Measurements from ENCODE around the gene SLC30A1. TPM values are rescaled to one million over a fixed set of nuclear protein-coding genes. Genes with fewer than 3 reads are reported as not detected.

SLC30A1 gene
- total and polyA plus RNA-seq, 2 of the 8 experiments (the other 6 are each of a cell fraction or from before 2014, with no cell fraction given) = 4.5 to 14.0 TPM

DNA sequence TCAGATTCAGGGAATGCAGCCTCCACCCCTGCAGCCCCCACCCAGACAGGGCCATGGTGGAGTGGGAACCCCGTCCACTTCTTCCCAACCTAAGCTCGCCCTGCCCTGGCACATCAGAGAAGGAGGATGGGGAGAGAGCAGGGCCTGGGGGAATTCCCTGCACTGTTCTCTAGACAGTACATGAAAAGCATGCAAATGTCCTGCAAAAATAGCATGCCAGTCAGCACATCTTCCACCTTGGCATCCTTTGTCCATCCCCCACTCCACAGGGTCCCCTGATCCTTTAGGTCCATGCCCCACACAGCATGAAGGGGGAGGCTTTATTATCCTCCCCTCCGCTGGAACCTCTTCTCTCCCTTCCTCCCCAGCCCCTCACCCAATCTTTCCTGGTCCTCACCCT lies 52.0 kb downstream of the SLC30A1 start:
- 82% methylated on average over 3 of the region's 3 CpGs; no CpG with 5 or more reads in 1 of the 2 experiments for WGBS, 2 experiments (ENCODE audit: extremely low coverage in 1 of 2, insufficient coverage in 1 of 2, insufficient read length in 1 of 2, insufficient replicate concordance in 2 of 2, low coverage in 1 of 2, low lambda C conversion rate in 2 of 2, missing lambda C conversion rate in 1 of 2)
- no peak overlapping the region for H3K27ac ChIP-seq (ENCODE audit: low read depth, low read length)
- no peak overlapping the region for H2BK20ac ChIP-seq (ENCODE audit: low read length)
- FAIRE-seq (no peak), DNase-seq (ENCODE audit: low read depth in 1 of 2, low spot score in 2 of 2) (no peak)
- no peak overlapping the region for H3K4me2 ChIP-seq (ENCODE audit: insufficient read depth in 1 of 2, low read depth in 2 of 2, low read length in 2 of 2)
- no peak overlapping the region for H3K23ac ChIP-seq (ENCODE audit: insufficient read length)
- H3K36me3 ChIP-seq (ENCODE audit: control insufficient read depth in 2 of 4, insufficient read depth in 4 of 4, low read length in 3 of 4) = no peaks in the 10 kb centered on the region
- ChIA-PET POLR2A (ENCODE audit: partially characterized antibody) (no interaction called here), CTCF (ENCODE audit: partially characterized antibody) (interaction anchor here (0.8 to 2.3 kb wide), 4 partner anchors 9 to 123 kb away, joined by 3 to 12 read pairs (median 7); no protein-coding TSS in a partner anchor)
- H2BK15ac ChIP-seq (ENCODE audit: low read length) = no peak overlapping the region
- no peaks in the 10 kb centered on the region; a peak in 1 of 7 replicates for H3K4me1 ChIP-seq (replicated peaks in 1 of 4; ENCODE audit: control insufficient read depth in 3 of 4, insufficient read depth in 4 of 4, low read length in 3 of 4)
- no peaks in the 10 kb centered on the region for H4K20me1 ChIP-seq (replicated peaks in 1 of 2; ENCODE audit: control insufficient read depth in 1 of 2, insufficient read depth in 2 of 2, low read length in 2 of 2)
- H2AFZ ChIP-seq (ENCODE audit: low read length) = no peak overlapping the region
- no peak overlapping the region for H4K91ac ChIP-seq (replicated peaks; ENCODE audit: insufficient read length, low read length)
- H3K14ac ChIP-seq (ENCODE audit: insufficient read length) = no peak overlapping the region
- H3K9me3 ChIP-seq (ENCODE audit: insufficient read depth in 2 of 2, low read depth in 1 of 2, low read length in 1 of 2) = no peaks in the 10 kb centered on the region
- no peak overlapping the region for H3K4ac ChIP-seq (replicated peaks; ENCODE audit: insufficient read length, low read depth, low read length)
- no peak overlapping the region for H4K5ac ChIP-seq (ENCODE audit: insufficient read length, low read depth, low read length)
- H3K79me2 ChIP-seq (ENCODE audit: control insufficient read depth in 1 of 2, insufficient read depth in 2 of 2, low read length in 2 of 2) = no peaks in the 10 kb centered on the region
- H3K56ac ChIP-seq (replicated peaks; ENCODE audit: insufficient read length, low read depth, low read length) = no peak overlapping the region
- H3K4me3 ChIP-seq (ENCODE audit: extremely low read depth in 1 of 4, insufficient read depth in 2 of 4, low read depth in 3 of 4, low read length in 4 of 4) = no peak overlapping the region
- no peak overlapping the region for H4K8ac ChIP-seq (ENCODE audit: extremely low read depth, insufficient read depth, low read length)
- H3K79me1 ChIP-seq (ENCODE audit: low read depth, low read length) = no peaks in the 10 kb centered on the region
- no peak overlapping the region for H2BK120ac ChIP-seq (replicated peaks; ENCODE audit: low read depth, low read length)
- no peaks in the 10 kb centered on the region for H3K23me2 ChIP-seq (ENCODE audit: low read depth, low read length)
- no peak overlapping the region for H2BK12ac ChIP-seq (ENCODE audit: low read depth, low read length)
- H3K27me3 ChIP-seq (replicated peaks in 1 of 4; ENCODE audit: control insufficient read depth in 3 of 4, extremely low read depth in 1 of 4, insufficient read depth in 3 of 4, low read length in 3 of 4) = no peaks in the 10 kb centered on the region; a peak in 1 of 7 replicates
- no peak overlapping the region for H2BK5ac ChIP-seq (ENCODE audit: low read depth, low read length)
- no peak overlapping the region for H2AK5ac ChIP-seq (ENCODE audit: low read depth, low read length)
- no peak overlapping the region for H3K9ac ChIP-seq (replicated peaks in 1 of 4; ENCODE audit: extremely low read depth in 1 of 4, low read depth in 3 of 4, low read length in 3 of 4)
- no peak overlapping the region for H3K18ac ChIP-seq (ENCODE audit: extremely low read depth, low read length)
- no peak for TF ChIP-seq CBX5 (IDR thresholded peaks at IDR 0.05; ENCODE audit: low read depth, low read length)
- no peak for TF ChIP-seq POLR2A (IDR thresholded peaks at IDR 0.05; ENCODE audit: control extremely low read depth in 1 of 2, low read depth in 2 of 2, low read length in 2 of 2)
- TF ChIP-seq POU5F1 (IDR thresholded peaks at IDR 0.05; ENCODE audit: low read depth, low read length) = no peak
- TF ChIP-seq JUN (IDR thresholded peaks at IDR 0.05; ENCODE audit: low read depth, low read length) = no peak
- no peak for TF ChIP-seq EZH2 (IDR thresholded peaks at IDR 0.05; ENCODE audit: low read depth, low read length, severe bottlenecking)
- no peak for TF ChIP-seq CHD1 (IDR thresholded peaks at IDR 0.05; ENCODE audit: low read depth, low read length)
- no peak for TF ChIP-seq KDM4A (IDR thresholded peaks at IDR 0.05; ENCODE audit: low read depth, low read length, severe bottlenecking)
